Thyroid gland (tissue), 4 donors: ENCODE measurements around the gene SLC25A42. TPM values are rescaled to one million over a fixed set of nuclear protein-coding genes. Genes with fewer than 3 reads are reported as not detected.

Experiments
- DNase-seq, 2 donors: peaks; one replicate each; pipeline ENCODE4 v3.0.0-alpha.2; 2019
- H3K27ac ChIP-seq, 3 donors: fragments of 200-600 bp; sonication (generic); 1 replicate in 2 of 3; 2 replicates in 1 of 3; pipeline ENCODE4 v1.5.1; 2016 to 2019; ENCODE audit warnings: mild to moderate bottlenecking in 1 of 3, moderate library complexity in 1 of 3
- H3K27me3 ChIP-seq: fragments of 200-600 bp; sonication (generic); one replicate; pipeline ENCODE4 v1.5.1; 2019
- H3K36me3 ChIP-seq, 2 donors: fragments of 200-600 bp; sonication (generic); one replicate each; pipeline ENCODE4 v1.5.1; 2016 to 2019
- H3K4me1 ChIP-seq, 2 donors: fragments of 200-600 bp; sonication (generic); one replicate each; pipeline ENCODE4 v1.5.1; 2017 to 2019
- H3K4me3 ChIP-seq, 3 donors: fragments of 200-600 bp; sonication (generic); replicated peaks in 1 of 3; 1 replicate in 2 of 3; 2 replicates in 1 of 3; pipeline ENCODE4 v1.5.1; 2016; ENCODE audit warnings: mild to moderate bottlenecking in 1 of 3
- H3K9me3 ChIP-seq: fragments of 200-600 bp; sonication (generic); one replicate; pipeline ENCODE4 v1.5.1; 2017
- POLR2A ChIP-seq, 2 donors: fragments of 450-650 bp; IDR thresholded peaks; one replicate each; pipeline ENCODE4 v1.6.1; 2017; ENCODE audit warnings: antibody characterized with exemption in 2 of 2, mild to moderate bottlenecking in 2 of 2, moderate library complexity in 1 of 2
- WGBS, 2 donors: methylation state at CpG; one replicate each; pipeline ENCODE4 v1.1.5; 2017; 5-methylcytosine and 5-hydroxymethylcytosine counted together
- intact Hi-C: fragments of 100-400 bp; cut with DNase I; formaldehyde crosslinking; loops from one replicate; pipeline ENCODE4 v1.15.1; 2023
- total RNA-seq, 4 donors: library from RNA; depleted of rRNA; stranded (reverse); fragments of >200 nt; gene quantifications; one replicate each; pipeline ENCODE4 v1.2.3, GENCODE V29; 2016
- TF ChIP-seq, protein P1 (sequence below), 6 experiments: fragments of 200-600 bp in 3 of 6; fragments of 450-650 bp in 3 of 6; sonication (generic) in 3 of 6; IDR thresholded peaks; one replicate each; pipeline ENCODE4 v1.5.1; 2016 to 2019; ENCODE audit warnings: antibody characterized with exemption in 6 of 6, mild to moderate bottlenecking in 2 of 6, inconsistent platforms in 1 of 6, moderate library complexity in 1 of 6

Gene SLC25A42
- total RNA-seq, 4 donors from 2014 or later: 28.0 to 43.9 (median 33.9) TPM

- intact Hi-C loops: no loop called here
- WGBS, 2 donors: 93 to 95% methylated on average over 13 of the region's 13 CpGs
- Histone ChIP-seq H3K36me3 (peaks cover 0 to 16% of the 10 kb centered on the region in 2 donors), H3K27ac (no peak overlapping the region), H3K27me3 (no peaks in the 10 kb centered on the region), H3K4me1 (peaks cover 6 to 14% of the 10 kb centered on the region in 2 donors), H3K4me3 (no peak overlapping the region), H3K9me3 (no peaks in the 10 kb centered on the region)
- no peak for DNase-seq
- TF ChIP-seq POLR2A (IDR thresholded peaks at IDR 0.05): no peak
- TF ChIP-seq, protein P1, sequence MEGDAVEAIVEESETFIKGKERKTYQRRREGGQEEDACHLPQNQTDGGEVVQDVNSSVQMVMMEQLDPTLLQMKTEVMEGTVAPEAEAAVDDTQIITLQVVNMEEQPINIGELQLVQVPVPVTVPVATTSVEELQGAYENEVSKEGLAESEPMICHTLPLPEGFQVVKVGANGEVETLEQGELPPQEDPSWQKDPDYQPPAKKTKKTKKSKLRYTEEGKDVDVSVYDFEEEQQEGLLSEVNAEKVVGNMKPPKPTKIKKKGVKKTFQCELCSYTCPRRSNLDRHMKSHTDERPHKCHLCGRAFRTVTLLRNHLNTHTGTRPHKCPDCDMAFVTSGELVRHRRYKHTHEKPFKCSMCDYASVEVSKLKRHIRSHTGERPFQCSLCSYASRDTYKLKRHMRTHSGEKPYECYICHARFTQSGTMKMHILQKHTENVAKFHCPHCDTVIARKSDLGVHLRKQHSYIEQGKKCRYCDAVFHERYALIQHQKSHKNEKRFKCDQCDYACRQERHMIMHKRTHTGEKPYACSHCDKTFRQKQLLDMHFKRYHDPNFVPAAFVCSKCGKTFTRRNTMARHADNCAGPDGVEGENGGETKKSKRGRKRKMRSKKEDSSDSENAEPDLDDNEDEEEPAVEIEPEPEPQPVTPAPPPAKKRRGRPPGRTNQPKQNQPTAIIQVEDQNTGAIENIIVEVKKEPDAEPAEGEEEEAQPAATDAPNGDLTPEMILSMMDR (IDR thresholded peaks at IDR 0.05): no peak
Observed at GRCh38 chr19:19042732-19043280, 21.0 kb upstream of the SLC25A42 start.

GRCh38 chr19:19043481-19043880 lies 20.3 kb upstream of the SLC25A42 start:
- Histone ChIP-seq H3K4me3 (no peak overlapping the region), H3K4me1 (peaks cover 6 to 14% of the 10 kb centered on the region in 2 donors), H3K27ac (no peak overlapping the region), H3K36me3 (peaks cover 0 to 16% of the 10 kb centered on the region in 2 donors), H3K9me3 (no peaks in the 10 kb centered on the region), H3K27me3 (no peaks in the 10 kb centered on the region)
- TF ChIP-seq POLR2A (IDR thresholded peaks at IDR 0.05): no peak
- TF ChIP-seq, protein P1 (IDR thresholded peaks at IDR 0.05): no peak
- no peak for DNase-seq
- intact Hi-C loops: no loop called here
- 94 to 100% methylated on average over 5 to 6 of the region's 6 CpGs for WGBS, 2 donors

DNA sequence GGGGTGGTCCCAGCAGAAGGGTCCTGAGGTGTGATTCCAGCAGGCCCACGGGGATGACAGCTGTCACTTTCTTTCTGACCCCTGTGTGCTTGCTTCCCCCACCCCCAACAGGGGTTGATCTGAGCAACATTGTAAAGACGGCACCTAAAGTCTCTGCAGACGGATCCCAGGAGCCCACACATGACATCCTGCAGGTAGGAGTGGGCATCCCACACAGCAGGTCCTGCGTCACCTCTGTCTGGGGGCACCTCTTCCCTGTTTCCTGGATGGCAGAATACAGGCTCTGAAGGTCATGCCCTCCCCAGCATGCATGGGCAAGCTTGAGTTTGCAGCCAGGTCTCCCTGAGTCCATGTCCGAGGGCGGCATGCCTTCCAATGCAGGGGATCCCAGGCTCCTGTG lies 19.9 kb upstream of the SLC25A42 start:
- no peak overlapping the region for H3K4me3 ChIP-seq
- TF ChIP-seq POLR2A (IDR thresholded peaks at IDR 0.05): no peak
- TF ChIP-seq, protein P1 (IDR thresholded peaks at IDR 0.05): no peak
- no peak for DNase-seq
- peaks cover 0 to 16% of the 10 kb centered on the region in 2 donors for H3K36me3 ChIP-seq
- H3K9me3 ChIP-seq: no peaks in the 10 kb centered on the region
- H3K27ac ChIP-seq: no peak overlapping the region
- intact Hi-C loops: no loop called here
- H3K4me1 ChIP-seq: peaks cover 6 to 14% of the 10 kb centered on the region in 2 donors
- 97 to 100% methylated on average over 3 to 4 of the region's 6 CpGs for WGBS, 2 donors
- no peaks in the 10 kb centered on the region for H3K27me3 ChIP-seq

- Histone ChIP-seq H3K36me3 (peaks cover 16 to 21% of the 10 kb centered on the region in 2 donors), H3K4me1 (no peaks in the 10 kb centered on the region), H3K27me3 (no peaks in the 10 kb centered on the region), H3K27ac (no peak overlapping the region), H3K9me3 (no peaks in the 10 kb centered on the region), H3K4me3 (no peak overlapping the region)
- intact Hi-C loops: no loop called here
- TF ChIP-seq POLR2A (IDR thresholded peaks at IDR 0.05): no peak
- TF ChIP-seq, protein P1 (IDR thresholded peaks at IDR 0.05): no peak
- DNase-seq: no peak
- 98 to 99% methylated on average over 2 of the region's 2 CpGs for WGBS, 2 donors
Observed at GRCh38 chr19:19049406-19049805, 14.4 kb upstream of the SLC25A42 start.

DNA sequence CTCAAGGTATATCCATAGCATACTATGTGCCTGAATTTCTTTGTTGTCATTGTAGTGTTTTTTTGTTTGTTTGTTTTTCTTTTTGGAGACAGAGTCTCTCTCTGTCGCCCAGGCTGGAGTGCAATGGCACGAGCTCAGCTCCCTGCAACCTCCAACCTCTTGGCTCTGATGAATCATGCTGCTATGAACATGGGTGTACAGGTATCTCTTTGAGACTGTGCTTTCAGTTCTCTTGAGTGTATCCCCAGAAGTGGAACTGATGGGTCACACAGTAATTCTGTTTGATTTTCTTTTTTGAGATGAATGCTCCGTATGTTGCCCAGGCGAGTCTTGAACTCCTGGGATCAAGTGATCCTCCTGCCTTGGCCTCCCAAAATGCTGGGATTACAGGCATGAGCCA lies 13.7 kb upstream of the SLC25A42 start:
- WGBS, 2 donors: 94 to 96% methylated on average over 4 of the region's 4 CpGs
- H3K4me3 ChIP-seq: no peak overlapping the region
- no peaks in the 10 kb centered on the region for H3K27me3 ChIP-seq
- H3K27ac ChIP-seq: no peak overlapping the region
- intact Hi-C loops: no loop called here
- TF ChIP-seq, protein P1 (IDR thresholded peaks at IDR 0.05): no peak
- no peak for TF ChIP-seq POLR2A (IDR thresholded peaks at IDR 0.05)
- H3K36me3 ChIP-seq: peaks cover 23 to 24% of the 10 kb centered on the region in 2 donors
- DNase-seq: no peak
- H3K9me3 ChIP-seq: no peaks in the 10 kb centered on the region
- no peaks in the 10 kb centered on the region for H3K4me1 ChIP-seq
